ENCODE measurements around the gene NUMB.

Gene NUMB

GRCh38 chr14:73289729-73290128 is 168.6 kb downstream of the NUMB start:
- no peak for DNase-seq (ENCODE audit: low read depth in 2 of 2)

GRCh38 chr14:73289308-73289707 is 169.0 kb downstream of the NUMB start:
- DNase-seq (ENCODE audit: low read depth in 2 of 2): no peak

GRCh38 chr14:73287071-73287470 is 171.3 kb downstream of the NUMB start:
- DNase-seq (ENCODE audit: low read depth in 2 of 2): no peak

- DNase-seq (ENCODE audit: low read depth in 2 of 2): no peak
These were observed 171.7 kb downstream of the NUMB start for GRCh38 chr14:73286598-73286997.

- DNase-seq (ENCODE audit: low read depth in 2 of 2): no peak
These were observed 172.4 kb downstream of the NUMB start for GRCh38 chr14:73285979-73286378.

- no peak for DNase-seq (ENCODE audit: low read depth in 2 of 2)
These were observed 174.6 kb downstream of the NUMB start for GRCh38 chr14:73283608-73284379.

GRCh38 chr14:73280903-73281302 is 177.4 kb downstream of the NUMB start:
- DNase-seq (ENCODE audit: low read depth in 2 of 2): no peak

- DNase-seq (ENCODE audit: low read depth in 2 of 2): no peak
These were observed 181.0 kb downstream of the NUMB start for GRCh38 chr14:73277376-73277775.

GRCh38 chr14:73276836-73277235 is 181.5 kb downstream of the NUMB start:
- DNase-seq (ENCODE audit: low read depth in 2 of 2): no peak

GRCh38 chr14:73273799-73274198 is 184.5 kb downstream of the NUMB start:
- DNase-seq (ENCODE audit: low read depth in 2 of 2): no peak

- no peak for DNase-seq (ENCODE audit: low read depth in 2 of 2)
These were observed 186.0 kb downstream of the NUMB start for GRCh38 chr14:73272393-73272792.

- DNase-seq (ENCODE audit: low read depth in 2 of 2): no peak
These were observed 188.4 kb downstream of the NUMB start for GRCh38 chr14:73269729-73270531.

GRCh38 chr14:73267474-73267873 is 190.9 kb downstream of the NUMB start:
- no peak for DNase-seq (ENCODE audit: low read depth in 2 of 2)

- no peak for DNase-seq (ENCODE audit: low read depth in 2 of 2)
These were observed 192.0 kb downstream of the NUMB start for GRCh38 chr14:73266317-73266716.

GRCh38 chr14:73265721-73266046 is 192.7 kb downstream of the NUMB start:
- DNase-seq (ENCODE audit: low read depth in 2 of 2): no peak

GRCh38 chr14:73264885-73265720 is 193.2 kb downstream of the NUMB start:
- DNase-seq (ENCODE audit: low read depth in 2 of 2): no peak

GRCh38 chr14:73264080-73264884 is 194.1 kb downstream of the NUMB start:
- DNase-seq (ENCODE audit: low read depth in 2 of 2): no peak

GRCh38 chr14:73263606-73264005 is 194.7 kb downstream of the NUMB start:
- no peak for DNase-seq (ENCODE audit: low read depth in 2 of 2)

GRCh38 chr14:73262427-73263183 is 195.7 kb downstream of the NUMB start:
- no peak for DNase-seq (ENCODE audit: low read depth in 2 of 2)

- DNase-seq (ENCODE audit: low read depth in 2 of 2): no peak
These were observed 196.6 kb downstream of the NUMB start for GRCh38 chr14:73261520-73262426.
